Stimulated activated CD8-positive, alpha-beta memory T cell treated with anti-CD3 and anti-CD28 coated beads, Interleukin-4, amount 100 ng/mL, for 24 hours (primary cell): Measurements from ENCODE around the gene CEBPG.

Experiments used
- DNase-seq: peaks from one replicate; pipeline ENCODE4 v3.0.0-alpha.2; 2020; ENCODE audit warnings: low read depth

The CEBPG gene

DNA sequence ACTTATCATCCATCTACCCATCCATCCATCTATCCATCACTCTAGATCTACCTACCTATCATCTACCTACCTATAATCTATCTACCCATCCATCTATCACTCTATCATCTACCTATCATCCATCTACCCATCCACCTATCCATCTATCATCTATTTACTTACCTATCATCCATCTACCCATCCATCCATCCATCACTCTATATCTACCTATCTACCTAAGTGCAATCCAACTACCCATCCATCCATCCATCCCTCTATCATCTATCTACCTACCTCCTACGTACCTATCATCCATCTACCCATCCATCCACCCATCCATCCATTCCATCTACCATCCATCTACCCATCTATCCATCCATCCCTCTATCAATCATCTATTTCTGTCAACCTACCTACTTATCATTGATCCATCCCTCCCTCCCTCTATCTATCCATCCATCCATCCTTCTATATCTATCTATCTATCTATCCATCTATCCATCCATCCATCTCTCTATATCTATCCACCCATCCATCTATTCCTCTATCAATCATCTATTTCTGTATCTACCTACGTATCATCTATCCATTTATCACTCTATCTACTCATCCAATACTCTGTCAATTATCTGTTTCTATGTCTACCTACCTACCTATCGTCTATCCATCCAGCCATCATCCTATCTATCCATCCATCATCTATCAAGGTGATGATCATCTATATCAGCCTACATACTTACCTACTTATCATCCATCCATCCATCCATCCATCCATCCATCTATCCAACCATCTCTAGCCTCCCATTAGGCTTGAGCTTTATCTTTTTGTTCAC, 49.1 kb downstream of the CEBPG start:
- no peak for DNase-seq

DNA sequence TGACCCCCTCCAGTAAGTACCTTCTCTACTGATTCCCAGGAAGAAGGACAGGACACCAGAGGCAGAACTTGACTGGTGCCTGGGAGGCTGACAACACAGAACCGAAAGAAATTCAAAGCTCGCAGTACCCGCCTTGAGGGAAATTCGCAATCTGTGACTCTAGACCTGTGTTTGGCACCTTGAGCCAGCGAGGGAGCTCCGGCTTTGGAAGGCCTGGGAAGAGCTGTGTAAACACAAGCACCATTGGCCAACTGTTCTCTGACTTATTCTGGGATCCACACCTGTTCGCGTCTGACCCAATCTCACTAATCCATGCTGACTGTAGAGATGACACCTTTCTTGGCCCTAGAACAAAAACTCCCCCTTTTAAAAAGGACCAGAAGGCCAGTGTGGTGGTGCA, 50.7 kb downstream of the CEBPG start:
- DNase-seq = no peak

DNA sequence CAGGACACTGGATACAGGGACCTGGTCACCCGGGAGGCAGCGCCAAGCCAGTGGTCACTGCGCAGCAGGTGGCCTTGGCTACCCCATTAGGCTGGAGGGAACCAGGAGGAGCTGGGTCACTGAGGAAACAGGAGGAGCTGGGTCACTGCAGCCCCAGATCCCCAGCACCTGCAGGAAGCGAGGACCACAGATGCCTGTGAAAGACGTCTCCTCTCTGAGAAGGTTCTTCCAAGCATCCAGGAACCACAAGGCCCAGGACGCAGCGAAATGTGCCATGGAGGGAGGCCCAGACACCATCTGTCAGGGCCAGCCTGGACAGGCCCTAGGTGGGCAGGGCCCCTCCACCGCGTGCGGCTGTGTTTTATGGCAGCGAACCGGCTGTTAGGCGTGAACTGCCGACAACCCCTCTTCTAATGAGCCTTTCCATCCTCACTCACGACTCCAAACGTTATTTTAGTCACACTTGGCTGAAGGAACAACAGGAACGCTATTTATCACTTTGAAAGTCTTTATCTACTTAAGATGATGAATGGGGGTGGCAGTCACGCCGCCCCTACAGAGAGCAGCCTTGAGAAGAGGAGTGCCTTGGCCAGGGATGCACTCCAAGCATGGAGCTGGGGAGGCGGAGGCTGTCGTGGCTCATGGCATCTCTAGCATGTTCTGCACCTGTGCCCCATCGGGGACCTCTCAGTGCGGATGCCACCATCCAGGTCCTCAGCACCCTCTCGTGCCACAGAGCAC, 53.3 kb downstream of the CEBPG start:
- DNase-seq = no peak

DNA sequence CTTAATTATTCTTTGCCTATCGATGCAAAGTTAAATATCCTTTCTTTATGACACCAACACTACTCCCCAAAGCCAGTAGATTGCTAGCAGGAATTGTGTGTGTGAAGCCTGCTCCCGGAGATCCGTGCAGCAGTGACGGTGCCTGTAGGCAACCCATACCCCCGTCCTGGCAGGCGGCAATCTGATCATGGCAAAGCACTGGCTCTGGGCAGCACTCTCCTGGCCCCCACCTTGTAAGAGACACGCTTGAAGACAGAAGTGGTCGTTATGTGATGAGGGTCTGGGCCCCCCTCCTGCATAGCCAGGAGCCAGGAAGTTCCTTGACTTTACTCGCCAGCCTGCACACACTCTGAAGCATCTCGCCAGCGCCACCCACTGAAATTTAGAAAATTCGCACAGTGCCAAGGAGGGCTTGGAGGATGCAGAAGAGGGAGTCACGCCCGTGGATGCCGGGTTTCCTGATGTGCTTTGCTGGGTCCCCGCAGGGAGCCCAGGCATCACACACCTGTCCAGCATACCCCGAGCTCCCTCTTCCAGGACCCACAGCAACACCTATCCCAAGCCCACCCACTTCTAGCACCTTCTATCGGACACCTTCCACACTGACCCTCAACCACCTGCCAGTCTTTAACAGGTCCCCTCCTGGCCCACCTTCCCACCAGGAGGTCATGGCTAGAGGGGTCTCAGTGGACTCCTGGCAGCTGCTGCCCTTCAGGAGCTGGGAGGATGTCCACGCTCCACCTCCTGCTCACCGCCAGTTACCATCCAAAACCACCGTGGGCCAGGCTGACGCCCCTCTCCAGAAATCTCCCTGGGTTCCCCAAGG, 54.5 kb downstream of the CEBPG start:
- DNase-seq = no peak

DNA sequence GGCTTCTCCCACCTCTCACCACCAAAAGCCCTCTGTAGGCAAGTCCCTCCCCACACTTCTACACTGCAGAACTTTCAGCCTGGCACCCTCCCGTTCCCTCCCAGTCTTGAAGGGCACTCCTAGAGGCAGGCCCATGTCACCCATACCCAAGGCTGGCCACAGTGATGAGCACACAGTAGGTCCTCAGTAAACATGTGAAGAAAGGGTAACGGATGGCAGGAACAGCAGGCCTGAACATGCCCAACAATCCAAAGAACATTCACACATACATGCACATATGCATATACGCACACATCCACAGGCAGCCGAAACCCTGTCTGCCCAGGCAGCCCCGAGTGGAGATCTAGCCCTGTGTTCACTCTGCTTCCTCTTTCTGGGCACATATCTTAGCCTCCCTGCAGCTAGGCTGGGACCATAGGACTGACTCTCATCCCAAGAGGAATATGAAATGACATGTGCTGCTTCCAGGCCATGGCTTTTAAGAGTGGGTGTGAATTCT, 55.2 kb downstream of the CEBPG start:
- no peak for DNase-seq

DNA sequence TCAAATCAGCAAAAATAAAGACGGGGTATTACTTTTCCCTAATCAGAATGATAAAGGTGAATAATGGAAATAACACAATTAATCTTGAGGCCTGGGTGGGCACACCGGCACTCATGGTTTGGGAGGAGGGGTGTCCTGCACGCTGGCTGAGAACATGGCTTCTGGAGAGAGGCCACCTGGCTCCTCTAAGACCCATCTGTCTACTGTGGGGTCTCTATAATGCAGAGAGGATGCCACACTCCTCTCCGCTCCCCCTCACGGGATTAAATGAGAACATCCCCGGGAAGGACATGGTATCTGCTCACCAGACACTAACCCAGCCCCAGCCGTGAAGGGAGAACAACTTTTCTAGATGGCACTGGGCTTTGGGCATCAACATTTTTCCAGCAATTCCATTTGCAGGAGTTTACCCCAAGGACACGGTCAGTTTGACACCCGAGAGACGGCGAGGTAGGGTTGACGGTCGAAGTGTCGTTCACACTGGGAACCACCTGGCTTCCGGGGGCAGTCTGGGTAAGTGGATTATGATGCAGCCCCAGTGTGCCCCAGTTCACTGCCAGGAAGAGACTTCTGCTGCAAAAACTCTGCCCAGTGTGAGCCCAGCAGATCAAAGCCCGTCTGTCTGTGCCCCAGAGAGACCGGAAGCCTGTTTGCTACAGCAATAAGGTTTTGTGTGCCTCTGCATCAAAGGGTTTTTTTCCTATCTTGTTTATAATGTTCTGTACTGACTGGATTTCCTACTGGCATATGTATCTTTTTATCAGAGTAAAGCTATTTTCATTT, 56.6 kb downstream of the CEBPG start:
- no peak for DNase-seq

DNA sequence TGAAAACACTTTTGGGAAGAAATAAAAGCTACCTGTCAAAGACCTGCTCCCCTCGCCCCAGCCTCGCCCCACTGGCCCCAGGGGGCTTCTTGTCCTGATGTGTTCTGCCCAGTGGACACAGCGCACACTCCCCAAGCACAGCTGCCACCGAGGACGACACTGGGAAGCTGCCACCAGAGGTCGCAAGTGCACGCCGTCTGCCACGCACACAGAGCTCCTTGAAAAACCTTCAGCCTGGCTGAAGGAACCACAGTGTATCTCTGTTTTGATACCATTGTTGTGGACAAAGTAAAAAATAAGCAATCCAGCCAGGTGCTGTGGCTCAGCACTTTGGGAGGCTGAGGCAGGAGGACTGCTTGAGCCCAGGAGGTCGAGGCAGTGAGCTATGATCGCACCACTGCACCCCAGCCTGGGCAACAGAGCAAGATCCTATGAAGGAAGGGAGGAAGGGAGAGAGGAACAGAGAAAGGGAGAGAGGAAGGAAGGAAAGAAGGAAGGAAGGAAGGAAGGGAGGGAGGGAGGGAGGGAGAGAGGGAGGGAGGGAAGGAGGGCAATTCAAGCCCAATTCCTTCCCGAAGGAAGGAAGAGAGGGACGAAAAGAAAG, 57.3 kb downstream of the CEBPG start:
- peak; percentile 46 for DNase-seq

DNA sequence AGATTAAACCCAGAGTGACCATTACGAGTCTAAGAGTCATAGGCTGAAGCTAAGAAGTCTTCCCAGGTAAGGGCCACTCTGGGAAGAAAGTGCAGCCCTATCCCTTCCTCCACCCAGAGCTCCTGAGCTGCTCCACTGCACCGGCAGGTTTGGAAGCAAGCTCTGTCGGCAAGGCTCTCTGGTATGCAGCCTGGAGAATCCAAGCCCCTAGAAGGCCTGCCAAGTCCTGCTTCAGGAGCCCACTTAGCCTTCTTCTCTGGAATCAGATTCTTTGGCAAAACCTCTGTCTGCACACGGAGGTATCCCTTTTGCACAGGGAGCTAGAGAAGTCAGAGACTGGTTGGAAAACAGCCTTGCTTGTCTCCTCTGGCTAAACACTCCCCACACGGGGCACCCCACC, 58.5 kb downstream of the CEBPG start:
- DNase-seq = no peak
